Activated CD8-positive, alpha-beta memory T cell treated with anti-CD3 and anti-CD28 coated beads, Interleukin-2, amount 50 U/mL, for 4 hours (primary cell): Measurements from ENCODE around the gene GADD45B.
A peak's percentile ranks its signal among the peaks of the same experiment; 100 is the strongest.
"Not testable (repeated sequence)": the region's sequence is repeated elsewhere in the genome, so short reads cannot be mapped to it uniquely, and the experiment has no call there.

Experiments used
- DNase-seq: peaks from one replicate; pipeline ENCODE4 v3.0.0-alpha.2; 2020

The GADD45B gene

DNA sequence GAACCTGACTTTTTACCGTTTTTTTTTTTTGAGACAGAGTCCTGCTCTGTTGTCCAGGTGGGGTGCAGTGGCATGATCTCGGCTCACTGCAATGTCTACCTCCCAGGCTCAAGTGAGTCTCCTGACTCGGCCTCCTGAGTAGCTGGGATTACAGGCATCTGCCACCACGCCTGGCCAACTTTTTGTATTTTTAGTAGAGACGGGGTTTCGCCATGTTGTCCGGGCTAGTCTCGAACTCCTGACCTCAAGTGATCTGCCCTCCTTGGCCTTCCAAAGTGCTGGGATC is 6.1 kb upstream of the GADD45B start:
- DNase-seq, result not testable (repeated sequence)

DNA sequence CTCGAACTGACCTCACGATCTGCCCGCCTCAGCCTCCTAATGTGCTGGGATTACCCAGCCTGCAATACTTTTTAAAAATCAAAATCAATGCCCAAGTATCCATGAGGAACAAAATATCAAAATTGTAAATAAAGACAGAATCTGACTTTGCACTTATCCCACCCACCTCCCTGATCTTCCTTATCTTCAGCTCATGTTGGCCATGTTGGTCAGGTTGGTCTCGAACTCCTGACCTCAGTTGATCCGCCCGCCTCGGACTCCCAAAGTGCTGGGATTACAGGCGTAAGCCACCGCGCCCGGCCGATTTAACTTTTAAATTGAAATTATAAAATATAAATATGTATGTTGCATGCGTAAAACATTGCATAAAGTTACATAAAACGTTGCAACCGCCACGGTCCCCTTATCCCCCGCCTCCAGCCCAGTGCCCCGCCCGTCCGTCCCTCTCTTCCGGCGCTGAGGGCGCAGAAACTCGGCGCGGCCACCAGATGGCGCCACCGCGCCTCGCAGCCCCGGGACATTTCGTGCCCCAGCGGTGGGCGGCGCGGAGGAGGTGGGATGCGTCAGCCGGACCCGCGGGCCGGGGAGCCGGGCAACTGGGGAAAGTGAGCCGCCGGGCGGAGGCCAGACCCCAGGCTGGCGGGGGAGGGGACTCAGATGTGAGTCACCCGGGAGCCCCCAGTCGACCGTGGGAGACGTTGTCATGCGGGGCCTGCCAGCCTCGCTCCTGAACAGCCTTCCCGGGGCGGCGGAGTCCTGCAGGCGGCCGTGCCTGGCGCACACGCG is 1.5 kb upstream of the GADD45B start:
- peak; percentile 96 for DNase-seq

DNA sequence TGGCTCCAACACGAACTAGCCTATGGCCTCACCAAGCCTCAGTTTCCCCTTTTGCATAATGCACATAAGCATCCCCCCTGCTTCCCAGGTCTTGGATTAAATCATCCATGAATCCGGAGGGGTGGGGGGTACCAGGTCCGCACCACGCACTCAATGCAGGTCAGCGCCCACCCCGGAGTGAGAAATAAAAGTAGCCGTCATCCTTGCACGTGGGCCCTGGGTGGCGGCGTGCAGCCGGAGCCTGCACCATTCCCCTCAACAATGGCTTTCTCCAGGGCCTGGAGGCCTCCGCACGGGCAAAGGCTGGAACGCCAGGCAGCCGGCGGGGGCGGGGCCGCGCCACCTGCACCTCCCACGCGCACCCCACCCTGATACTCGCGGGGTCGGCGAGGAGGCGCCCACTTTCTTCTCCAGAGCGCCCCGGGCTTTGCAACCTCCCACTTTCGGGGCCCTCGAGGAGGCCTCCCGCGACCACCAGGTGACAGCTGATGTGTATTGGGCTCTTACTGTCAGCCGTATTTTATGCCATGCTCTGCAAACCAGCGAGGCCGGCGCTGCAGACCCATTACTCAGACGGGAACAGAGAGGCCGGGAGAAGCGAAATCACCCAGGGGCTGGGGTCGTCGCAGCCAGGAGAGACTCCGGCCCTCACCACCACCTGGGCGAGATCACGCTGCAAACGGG is 767 bp upstream of the GADD45B start:
- DNase-seq, result peak; percentile 65

DNA sequence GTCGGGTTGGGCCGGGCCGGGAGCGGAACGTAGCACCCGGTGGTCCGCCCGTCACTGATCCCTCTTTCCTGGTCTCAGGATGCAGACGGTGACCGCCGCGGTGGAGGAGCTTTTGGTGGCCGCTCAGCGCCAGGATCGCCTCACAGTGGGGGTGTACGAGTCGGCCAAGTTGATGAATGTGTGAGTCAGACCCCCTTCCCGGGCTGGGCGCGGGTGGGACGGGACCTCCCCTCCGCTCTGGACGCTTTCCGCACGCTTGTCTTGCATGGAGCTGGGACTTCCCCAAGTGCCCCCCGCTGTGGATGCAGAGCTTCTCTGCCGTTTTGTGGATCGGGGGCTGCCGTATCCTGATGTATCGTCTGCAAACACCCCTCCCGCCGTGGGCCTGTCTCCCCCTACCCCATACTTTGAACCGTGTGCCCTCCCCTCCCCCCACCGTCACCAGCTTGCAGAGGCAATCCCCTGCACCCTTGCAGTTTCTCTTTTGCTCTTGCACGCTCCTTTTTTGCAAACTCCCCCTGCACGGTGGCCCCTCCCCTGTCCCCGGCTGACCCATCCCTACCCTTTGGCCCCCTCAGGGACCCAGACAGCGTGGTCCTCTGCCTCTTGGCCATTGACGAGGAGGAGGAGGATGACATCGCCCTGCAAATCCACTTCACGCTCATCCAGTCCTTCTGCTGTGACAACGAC is 669 bp downstream of the GADD45B start:
- peak; percentile 73 for DNase-seq

DNA sequence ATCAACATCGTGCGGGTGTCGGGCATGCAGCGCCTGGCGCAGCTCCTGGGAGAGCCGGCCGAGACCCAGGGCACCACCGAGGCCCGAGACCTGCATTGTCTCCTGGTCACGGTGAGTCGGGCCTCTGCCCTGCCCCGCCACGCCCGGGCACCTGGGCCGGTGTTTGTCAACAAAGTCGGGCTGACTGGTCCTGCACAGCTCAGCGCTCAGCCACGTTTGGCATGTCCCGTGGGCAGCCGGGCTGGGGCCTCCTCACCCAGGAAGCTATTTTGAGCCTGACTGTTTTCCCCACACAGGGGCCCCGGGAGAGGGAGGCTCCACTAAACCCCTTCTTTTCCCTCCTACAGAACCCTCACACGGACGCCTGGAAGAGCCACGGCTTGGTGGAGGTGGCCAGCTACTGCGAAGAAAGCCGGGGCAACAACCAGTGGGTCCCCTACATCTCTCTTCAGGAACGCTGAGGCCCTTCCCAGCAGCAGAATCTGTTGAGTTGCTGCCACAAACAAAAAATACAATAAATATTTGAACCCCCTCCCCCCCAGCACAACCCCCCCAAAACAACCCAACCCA is 1.3 kb downstream of the GADD45B start:
- DNase-seq, result peak; percentile 42

DNA sequence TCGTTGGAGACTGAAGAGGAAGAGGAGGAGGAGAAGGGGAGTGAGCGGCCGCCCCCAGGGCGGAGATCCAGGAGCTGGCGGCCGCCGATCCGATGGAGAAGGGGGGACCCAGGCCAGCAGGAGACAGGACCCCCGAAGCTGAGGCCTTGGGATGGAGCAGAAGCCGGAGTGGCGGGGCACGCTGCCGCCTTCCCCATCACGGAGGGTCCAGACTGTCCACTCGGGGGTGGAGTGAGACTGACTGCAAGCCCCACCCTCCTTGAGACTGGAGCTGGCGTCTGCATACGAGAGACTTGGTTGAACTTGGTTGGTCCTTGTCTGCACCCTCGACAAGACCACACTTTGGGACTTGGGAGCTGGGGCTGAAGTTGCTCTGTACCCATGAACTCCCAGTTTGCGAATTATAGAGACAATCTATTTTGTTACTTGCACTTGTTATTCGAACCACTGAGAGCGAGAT is 1.8 kb downstream of the GADD45B start:
- peak; percentile 36 for DNase-seq

DNA sequence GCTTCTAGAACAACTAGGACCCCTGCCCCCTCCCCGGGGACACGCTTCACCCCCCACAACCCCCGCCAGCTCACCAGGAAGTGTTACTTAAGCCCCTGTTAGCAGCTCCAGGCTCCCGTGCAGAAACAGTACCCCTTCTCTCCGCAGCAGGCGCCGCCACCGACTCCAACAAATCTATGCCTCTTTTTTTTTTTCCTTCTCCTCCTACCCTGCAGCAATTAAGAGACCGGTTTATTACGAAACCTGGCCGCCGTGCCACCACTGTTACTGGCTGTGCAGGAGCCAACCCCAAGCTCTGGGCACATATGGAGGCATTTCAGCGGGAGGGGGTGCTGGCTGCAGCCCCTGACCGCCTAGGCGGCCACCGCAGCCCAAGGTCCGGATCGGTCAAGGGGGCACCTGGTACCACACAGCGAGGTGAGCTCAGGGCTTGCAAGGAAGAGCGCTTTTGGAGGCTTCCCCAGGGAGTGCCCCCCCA is 2.4 kb downstream of the GADD45B start:
- DNase-seq, result peak; percentile 43

DNA sequence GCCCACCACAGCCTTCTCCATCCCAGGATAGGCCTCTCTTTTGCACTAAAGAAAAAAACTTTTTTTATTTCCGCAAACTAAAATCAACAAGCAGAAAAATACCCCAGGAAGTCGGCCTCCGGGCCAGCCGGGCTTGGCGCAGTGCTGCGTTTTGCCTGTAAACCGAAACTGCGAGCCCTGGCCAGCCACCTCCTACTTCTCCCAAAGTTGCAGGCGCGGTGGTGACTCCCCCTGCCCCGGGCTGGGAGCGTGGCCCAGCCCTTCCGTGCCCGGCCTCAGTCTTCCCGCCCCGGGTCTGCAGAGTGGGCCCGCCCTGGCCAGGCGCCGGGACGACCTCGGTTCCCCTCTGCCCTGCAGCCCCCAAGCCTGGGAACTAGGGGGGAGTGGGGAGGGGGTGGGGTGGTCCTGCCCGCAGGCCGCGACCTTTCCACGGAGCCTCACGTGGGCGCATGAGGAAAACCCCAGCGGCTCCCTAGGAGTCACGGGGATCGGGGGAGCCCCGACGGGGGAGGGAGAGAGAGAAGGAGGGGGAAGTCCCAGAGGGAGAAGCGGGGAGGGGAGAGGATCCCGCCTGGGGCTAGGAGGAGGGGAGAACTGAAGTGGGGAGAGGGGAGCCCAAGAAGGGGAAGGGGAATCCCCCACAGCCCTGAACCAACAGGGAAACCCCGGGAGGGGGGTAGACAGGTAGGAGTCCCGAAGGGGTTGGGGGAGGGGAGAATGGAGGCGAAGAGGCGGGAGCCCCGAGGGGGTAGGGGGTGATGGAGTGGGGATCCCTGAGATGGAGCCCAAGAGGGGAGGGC is 3.0 kb downstream of the GADD45B start:
- DNase-seq, result peak; percentile 74

DNA sequence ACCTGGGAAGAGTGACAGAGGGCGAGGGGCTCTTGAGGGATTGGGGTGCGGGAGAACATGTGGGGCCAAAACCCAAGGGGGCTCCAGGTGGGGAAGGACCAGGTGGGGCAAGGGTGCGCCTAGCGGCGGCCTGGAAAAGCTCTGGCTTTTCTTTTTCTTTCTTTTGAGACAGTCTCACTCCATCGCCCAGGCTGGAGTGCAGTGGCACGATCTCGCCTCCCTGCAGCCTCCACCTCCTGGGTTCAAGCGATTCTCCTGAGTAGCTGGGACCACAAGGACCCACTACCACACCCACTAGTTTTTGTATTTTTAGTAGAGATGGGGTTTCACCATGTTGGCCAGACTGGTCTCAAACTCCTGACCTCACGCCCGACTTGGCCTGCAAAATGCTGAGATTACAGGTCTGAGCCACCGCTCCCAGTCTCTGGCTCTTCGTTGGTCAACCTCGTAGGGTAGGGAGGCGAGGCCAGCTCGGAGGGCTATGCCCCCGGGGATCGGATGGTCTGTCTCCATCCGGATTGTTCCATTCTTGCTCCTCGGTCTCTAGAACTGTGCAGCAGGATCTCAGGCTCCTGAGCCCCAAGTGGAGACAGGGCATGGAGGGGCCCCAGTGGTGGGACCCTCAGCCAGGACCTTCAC is 3.7 kb downstream of the GADD45B start:
- peak; percentile 30 for DNase-seq

DNA sequence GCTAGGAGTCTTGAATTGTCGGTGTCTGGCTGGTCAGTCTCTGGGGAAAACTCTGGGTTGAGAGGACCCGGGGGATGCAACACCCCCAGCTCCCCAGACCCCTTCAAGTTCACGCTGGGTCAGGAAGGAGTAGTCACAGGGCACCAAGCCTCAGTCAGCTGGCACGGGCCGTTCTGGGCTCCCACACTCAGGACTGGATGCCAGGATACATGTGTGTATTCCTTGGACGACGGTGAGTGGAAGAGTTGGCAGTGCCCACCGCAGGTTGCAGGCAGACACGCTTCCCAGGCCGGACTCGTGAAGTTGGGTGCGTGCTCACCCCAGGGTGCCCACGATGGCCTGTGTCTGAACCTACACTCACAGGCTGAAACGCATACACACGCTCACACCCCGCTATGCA is 5.5 kb downstream of the GADD45B start:
- no peak for DNase-seq

DNA sequence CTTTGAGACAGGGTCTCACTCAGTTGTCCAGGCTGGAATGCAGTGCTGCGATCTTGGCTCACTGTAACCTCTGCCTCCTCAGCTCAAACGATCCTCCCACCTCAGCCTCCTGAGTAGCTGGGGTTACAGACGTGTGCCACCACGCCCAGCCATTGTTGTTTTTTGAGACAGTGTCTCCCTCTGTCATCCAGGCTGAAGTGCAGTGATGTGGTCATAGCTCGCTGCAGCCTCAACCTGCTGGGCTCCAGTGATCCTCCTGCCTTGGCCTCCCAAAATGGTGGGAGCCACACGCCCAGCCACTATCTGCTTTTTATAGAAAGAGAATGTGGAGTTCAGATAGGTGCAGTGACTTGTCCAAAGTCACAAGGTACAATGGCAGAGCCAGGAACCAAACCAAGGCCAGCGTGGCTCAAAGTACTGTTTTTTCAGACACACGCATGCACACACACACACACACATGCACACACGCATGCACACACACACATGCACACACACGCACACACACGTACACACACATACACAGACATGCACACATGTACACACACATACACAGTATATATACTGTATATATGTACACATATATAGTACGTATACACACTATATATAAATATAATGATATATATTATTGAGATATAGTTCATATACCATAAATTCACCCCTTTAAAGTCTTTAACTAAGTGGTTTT is 6.6 kb downstream of the GADD45B start:
- DNase-seq, result no peak

DNA sequence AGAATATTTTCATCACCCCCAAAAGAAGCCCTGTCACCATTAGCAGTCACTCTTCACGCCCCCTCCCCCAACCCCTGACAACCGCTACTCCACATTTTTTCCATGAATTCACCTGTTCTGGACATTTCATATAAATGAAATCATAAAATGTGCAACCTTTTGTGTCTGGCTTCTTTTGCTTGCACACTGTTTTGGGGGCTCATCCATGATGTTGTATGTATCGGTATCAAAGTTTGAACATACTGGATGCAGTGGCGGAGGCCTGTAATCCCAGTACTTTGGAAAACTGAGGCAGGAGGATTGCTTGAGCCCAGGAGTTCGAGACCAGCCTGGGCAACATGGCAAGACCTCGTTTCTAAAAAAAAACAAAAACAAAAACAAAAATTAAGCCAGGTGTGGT is 7.2 kb downstream of the GADD45B start:
- DNase-seq, result no peak

DNA sequence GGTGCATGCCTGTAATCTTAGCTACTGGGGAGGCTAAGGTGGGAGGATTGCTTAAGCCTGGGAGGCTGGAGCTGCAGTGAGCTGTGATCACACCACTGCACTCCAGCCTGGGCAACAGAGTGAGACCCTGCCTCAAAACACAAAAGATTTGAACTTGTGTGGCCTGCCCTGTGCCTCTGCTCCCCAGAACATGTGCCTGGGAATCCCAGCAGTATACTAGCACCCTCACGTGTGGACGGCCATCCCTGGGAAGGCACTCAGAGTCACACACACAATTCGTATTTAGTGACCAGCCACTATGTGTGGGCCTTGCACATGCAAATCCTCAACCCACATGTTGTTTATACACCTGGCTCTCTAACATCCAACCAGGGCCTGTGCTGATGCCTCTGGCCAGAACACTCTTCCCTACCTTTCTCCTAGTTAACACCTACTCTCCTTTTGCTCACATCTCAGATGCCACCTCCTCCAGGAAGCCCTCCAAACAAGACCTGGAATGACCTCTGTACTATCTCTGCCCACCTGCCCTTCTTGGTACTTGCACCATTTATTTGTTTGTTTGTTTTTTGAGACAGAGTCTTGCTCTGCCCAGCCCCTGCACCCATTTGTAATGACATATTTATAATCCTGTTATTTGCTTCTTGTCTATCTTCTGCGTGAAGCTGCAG is 7.7 kb downstream of the GADD45B start:
- DNase-seq, result no peak

DNA sequence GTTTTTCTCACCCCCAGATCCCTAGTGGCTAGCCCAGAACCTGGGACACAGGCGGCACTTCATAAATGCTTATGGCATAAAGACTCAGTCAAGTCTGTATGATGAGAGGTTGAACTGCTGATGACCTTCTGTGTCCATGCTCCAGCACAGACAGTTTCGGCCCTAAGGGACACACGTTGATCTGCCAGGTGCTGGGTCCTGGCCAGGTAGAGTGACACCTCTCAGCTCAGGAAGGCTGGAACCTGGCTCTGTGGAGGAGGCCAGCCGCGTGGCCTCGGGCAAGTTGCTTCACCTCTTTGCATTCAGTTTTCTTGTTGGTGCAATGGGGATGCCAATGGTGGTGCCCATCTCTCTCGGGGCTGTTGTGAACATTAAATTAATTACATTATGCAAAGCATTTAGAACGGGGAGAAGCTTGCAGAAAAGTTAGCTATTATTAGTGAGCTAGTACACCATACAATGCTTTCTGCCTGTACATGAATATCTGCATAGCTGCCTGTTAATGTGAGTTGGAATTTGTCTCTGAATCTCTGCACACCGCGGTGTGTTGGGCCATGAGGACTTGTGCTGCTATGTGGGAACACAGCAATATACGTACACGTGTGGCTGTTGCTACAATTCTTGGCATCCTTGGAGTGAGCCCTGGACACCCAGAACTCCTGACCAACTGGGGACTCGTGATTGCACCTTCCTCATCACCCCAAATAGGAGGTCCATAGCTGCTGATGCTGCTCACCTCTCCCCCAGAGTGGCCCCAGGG is 8.4 kb downstream of the GADD45B start:
- DNase-seq, result no peak

DNA sequence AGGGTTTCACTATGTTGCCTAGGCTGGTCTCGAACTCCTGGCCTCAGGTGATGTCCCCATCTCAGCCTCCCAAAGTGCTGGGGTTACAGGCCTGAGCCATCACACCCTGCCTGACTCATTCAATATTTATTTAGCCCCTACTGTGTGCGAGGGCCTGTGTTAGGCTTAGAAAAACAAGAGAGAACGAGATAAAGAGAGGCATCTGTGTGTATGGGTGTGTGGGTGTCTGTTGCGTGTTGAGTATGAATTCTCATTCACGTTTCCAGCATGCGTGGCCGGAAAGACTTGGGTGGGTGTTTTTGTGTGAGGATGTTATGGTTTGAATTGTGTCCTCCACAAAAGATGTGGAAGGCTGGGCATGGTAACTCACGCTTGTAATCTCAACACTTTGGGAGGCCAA is 9.5 kb downstream of the GADD45B start:
- no peak for DNase-seq

DNA sequence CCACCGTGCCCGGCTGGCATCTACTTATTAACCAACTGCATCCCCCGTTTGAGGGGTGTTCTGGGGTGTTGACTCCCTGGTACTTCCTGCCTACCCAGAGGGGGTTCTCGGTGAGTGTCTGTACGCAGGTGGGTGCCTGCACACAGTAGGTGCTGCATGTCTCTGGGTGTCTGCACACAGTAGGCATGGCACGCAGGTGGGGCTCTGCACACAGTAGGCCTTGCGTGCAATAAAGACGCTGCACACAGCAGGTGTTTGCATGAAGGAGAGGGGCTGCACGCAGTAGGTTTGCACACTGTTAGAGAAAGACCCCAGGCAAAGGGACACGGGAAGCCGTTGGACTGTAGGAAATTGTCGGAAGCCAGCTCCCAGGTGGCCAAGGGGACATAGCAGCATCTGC is 11.2 kb downstream of the GADD45B start:
- DNase-seq, result no peak

DNA sequence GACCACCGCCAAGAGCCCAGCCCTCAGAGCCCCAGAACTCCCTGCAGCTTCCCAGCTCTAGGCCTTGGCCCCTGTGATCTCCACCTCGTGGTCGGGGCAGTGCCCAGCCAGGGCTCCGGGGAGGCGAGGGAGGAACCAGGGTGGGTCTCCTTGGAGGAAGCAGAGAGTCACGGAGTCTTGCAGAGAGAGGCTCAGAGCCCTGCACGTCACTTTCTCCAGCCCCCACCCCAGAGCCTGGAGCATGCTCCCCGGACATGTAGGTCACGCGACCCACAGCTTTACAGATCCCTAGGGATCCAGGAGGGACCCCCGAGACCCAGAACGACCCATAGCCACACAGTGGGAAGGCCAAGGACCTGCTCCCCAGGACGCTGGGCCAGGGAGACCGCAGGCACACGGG is 11.9 kb downstream of the GADD45B start:
- DNase-seq, result no peak

DNA sequence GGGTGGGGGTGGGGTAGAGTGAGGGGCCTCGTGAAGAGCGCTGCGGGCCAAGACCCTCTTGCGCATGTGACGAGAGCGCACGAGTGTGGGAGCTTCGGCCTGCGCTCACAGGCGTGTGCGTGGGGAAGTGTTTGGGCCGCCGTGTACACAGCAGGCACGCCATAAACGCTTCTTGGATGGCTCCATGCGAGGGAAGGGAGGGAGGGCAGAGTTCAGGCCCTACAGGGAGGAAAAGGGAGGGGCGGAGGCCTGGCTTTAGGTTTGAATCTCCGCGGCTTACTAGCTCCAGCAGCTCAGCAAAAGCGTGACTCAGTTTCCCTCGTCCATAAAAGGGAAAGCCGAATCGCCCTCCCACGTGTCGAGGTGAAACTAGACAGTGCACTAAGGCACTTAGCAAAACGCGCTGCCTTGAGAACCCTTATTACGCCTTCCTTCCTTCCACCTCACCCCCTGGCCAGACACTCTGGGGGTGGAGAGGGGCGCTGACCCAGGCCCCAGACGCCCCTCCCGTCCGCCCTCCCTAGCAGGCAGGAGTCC is 12.5 kb downstream of the GADD45B start:
- no peak for DNase-seq

DNA sequence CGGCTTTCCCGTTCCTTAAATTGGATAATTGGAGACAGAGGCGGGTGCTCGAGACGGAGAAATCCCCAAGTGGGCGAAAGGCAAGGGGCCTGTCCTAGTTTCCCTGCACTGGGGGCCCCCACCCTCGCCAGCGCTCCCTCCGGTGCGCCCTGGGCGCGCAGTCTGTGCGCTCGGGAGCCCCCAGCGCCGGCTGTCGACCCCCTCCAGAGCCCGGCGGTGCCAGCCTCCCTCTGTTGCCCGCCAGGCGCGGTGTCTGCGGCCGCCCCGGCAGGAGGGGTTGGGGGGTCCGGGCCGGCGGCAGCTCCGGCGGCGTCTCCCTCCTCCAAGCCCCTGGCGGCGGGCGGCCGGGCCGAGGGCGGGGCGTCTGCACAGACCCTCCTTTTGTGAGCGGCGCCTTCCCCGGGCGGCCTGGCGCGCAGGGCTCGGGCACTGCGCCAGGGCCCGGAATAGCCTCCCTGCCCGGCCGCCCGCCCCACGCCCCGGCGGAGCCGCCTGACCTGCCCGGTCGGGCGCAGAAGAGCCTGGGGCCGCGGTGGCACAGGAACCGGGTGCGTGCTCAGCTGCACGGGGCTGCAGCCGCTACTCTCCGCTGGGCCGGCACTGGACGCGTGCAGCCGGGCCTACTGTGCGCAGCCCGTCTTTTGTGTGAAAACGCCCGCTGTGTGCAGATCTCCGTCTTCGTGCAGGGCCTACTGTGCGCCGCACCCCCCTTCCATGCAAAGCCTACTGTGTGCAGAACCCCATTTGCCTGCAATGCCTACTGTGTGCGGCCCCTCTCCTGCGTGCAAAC is 13.2 kb downstream of the GADD45B start:
- no peak for DNase-seq
